Mucosa of rectum (tissue), 2 donors: Measurements from ENCODE around the gene NCS1.
A peak's percentile ranks its signal among the peaks of the same experiment; 100 is the strongest.

ENCODE experiments used
- H3K27ac ChIP-seq, 2 donors: one replicate each; pipeline ENCODE4 v1.7.0; 2013; ENCODE audit warnings: inconsistent platforms in 2 of 2, low read depth in 2 of 2, low read length in 2 of 2
- H3K27me3 ChIP-seq, 2 donors: one replicate each; pipeline ENCODE4 v1.7.0; 2013; ENCODE audit warnings: low read length in 2 of 2; ENCODE audit not compliant: control insufficient read depth in 2 of 2, insufficient read depth in 2 of 2
- H3K36me3 ChIP-seq, 2 donors: one replicate each; pipeline ENCODE4 v1.7.0; 2013; ENCODE audit warnings: low read length in 2 of 2; ENCODE audit not compliant: control insufficient read depth in 2 of 2, insufficient read depth in 2 of 2
- H3K4me1 ChIP-seq, 2 donors: one replicate each; pipeline ENCODE4 v1.7.0; 2013; ENCODE audit warnings: low read length in 2 of 2, mild to moderate bottlenecking in 1 of 2; ENCODE audit not compliant: control insufficient read depth in 2 of 2, insufficient read depth in 2 of 2
- H3K4me3 ChIP-seq, 2 donors: one replicate each; pipeline ENCODE4 v1.7.0; 2013; ENCODE audit warnings: low read length in 2 of 2
- H3K9ac ChIP-seq, 2 donors: one replicate each; pipeline ENCODE4 v1.7.0; 2013; ENCODE audit warnings: low read length in 2 of 2, low read depth in 1 of 2, mild to moderate bottlenecking in 1 of 2
- H3K9me3 ChIP-seq, 2 donors: one replicate each; pipeline ENCODE4 v1.7.0; 2013; ENCODE audit warnings: low read length in 2 of 2; ENCODE audit not compliant: control insufficient read depth in 2 of 2
- donor health status: healthy.
- donor health status: Normal muscosa, but diverticular disease.

The NCS1 gene

GRCh38 chr9:130260816-130261765, 88.9 kb downstream of the NCS1 start:
- H3K4me1 ChIP-seq: peaks cover 0 to 4% of the 10 kb centered on the region in 2 donors
- H3K27ac ChIP-seq: peak overlapping the region; percentile 34 to 46
- no peak overlapping the region for H3K4me3 ChIP-seq
- no peak overlapping the region for H3K9ac ChIP-seq
- no peaks in the 10 kb centered on the region for H3K9me3 ChIP-seq
- no peaks in the 10 kb centered on the region for H3K36me3 ChIP-seq
- H3K27me3 ChIP-seq: peaks cover 18 to 19% of the 10 kb centered on the region in 2 donors

GRCh38 chr9:130262061-130262745, 90.0 kb downstream of the NCS1 start:
- H3K4me3 ChIP-seq: no peak overlapping the region
- no peaks in the 10 kb centered on the region for H3K36me3 ChIP-seq
- H3K27me3 ChIP-seq: peaks cover 28% of the 10 kb centered on the region in 2 donors
- H3K9ac ChIP-seq: no peak overlapping the region
- H3K27ac ChIP-seq: peak overlapping the region in 1 of 2 donors; percentile 34
- H3K9me3 ChIP-seq: no peaks in the 10 kb centered on the region
- H3K4me1 ChIP-seq: peaks cover 0 to 4% of the 10 kb centered on the region in 2 donors

GRCh38 chr9:130262771-130263170, 90.6 kb downstream of the NCS1 start:
- Histone ChIP-seq H3K9me3 (no peaks in the 10 kb centered on the region), H3K9ac (no peak overlapping the region), H3K4me1 (peaks cover 0 to 4% of the 10 kb centered on the region in 2 donors), H3K4me3 (no peak overlapping the region), H3K27me3 (peaks cover 33 to 34% of the 10 kb centered on the region in 2 donors), H3K36me3 (no peaks in the 10 kb centered on the region), H3K27ac (no peak overlapping the region)

- H3K27ac ChIP-seq: no peak overlapping the region
- peaks cover 38 to 41% of the 10 kb centered on the region in 2 donors for H3K27me3 ChIP-seq
- no peak overlapping the region for H3K9ac ChIP-seq
- no peak overlapping the region for H3K4me3 ChIP-seq
- peaks cover 0 to 10% of the 10 kb centered on the region in 2 donors for H3K4me1 ChIP-seq
- H3K36me3 ChIP-seq: no peaks in the 10 kb centered on the region
- H3K9me3 ChIP-seq: no peaks in the 10 kb centered on the region
Measured at GRCh38 chr9:130263601-130264413, 91.6 kb downstream of the NCS1 start.

GRCh38 chr9:130264414-130265350, 92.5 kb downstream of the NCS1 start:
- Histone ChIP-seq H3K27me3 (peaks cover 38 to 42% of the 10 kb centered on the region in 2 donors), H3K4me1 (peaks cover 0 to 10% of the 10 kb centered on the region in 2 donors), H3K36me3 (no peaks in the 10 kb centered on the region), H3K27ac (peak overlapping the region in 1 of 2 donors; percentile 58), H3K9ac (no peak overlapping the region), H3K9me3 (no peaks in the 10 kb centered on the region), H3K4me3 (no peak overlapping the region)

GRCh38 chr9:130265431-130266235, 93.4 kb downstream of the NCS1 start, which contains the start of gene HMCN2:
Gene HMCN2, plus strand, starts transcription at chr9:130265760. Its CDS starts 119 bp downstream, at chr9:130265879.
- Histone ChIP-seq H3K9ac (peak within 1 kb of the TSS in 1 of 2 donors; percentile 34), H3K36me3 (no peaks in the 10 kb centered on the region), H3K4me1 (peaks cover 0 to 10% of the 10 kb centered on the region in 2 donors), H3K4me3 (peak within 1 kb of the TSS; percentile 23), H3K27ac (peak within 1 kb of the TSS; percentile 42 to 58), H3K27me3 (peaks cover 38 to 42% of the 10 kb centered on the region in 2 donors), H3K9me3 (no peaks in the 10 kb centered on the region)

GRCh38 chr9:130266236-130267098, 94.3 kb downstream of the NCS1 start:
- peaks cover 38 to 42% of the 10 kb centered on the region in 2 donors for H3K27me3 ChIP-seq

GRCh38 chr9:130267930-130268329, 95.7 kb downstream of the NCS1 start:
- Histone ChIP-seq H3K36me3 (no peaks in the 10 kb centered on the region), H3K27me3 (peaks cover 38 to 42% of the 10 kb centered on the region in 2 donors), H3K9me3 (no peaks in the 10 kb centered on the region), H3K4me3 (no peak overlapping the region), H3K4me1 (peaks cover 0 to 10% of the 10 kb centered on the region in 2 donors), H3K27ac (peak overlapping the region; percentile 57 to 70), H3K9ac (peak overlapping the region in 1 of 2 donors; percentile 26)

More at GRCh38 chr9:130266236-130267098, 94.3 kb downstream of the NCS1 start:
- Histone ChIP-seq H3K4me3 (peak overlapping the region in 1 of 2 donors; percentile 23), H3K27ac (peak overlapping the region; percentile 42 to 58), H3K9me3 (no peaks in the 10 kb centered on the region), H3K9ac (peak overlapping the region in 1 of 2 donors; percentile 12), H3K36me3 (no peaks in the 10 kb centered on the region), H3K4me1 (peaks cover 0 to 10% of the 10 kb centered on the region in 2 donors)
